Hematopoietic multipotent progenitor cell (in vitro differentiated cells): ENCODE results near the gene NT5C1A. TPM values are rescaled to one million over a fixed set of nuclear protein-coding genes. Genes with fewer than 3 reads are reported as not detected.

Source experiments
- DNase-seq, 3 donors: peaks; one replicate each; pipeline ENCODE4 v3.0.0-alpha.2; 2011 to 2015; ENCODE audit warnings: low read depth in 2 of 3, low spot score in 2 of 3
- total RNA-seq: library from RNA; depleted of rRNA; stranded (reverse); fragments of >200 nt; gene quantifications from one replicate; pipeline ENCODE4 v1.2.3, GENCODE V29; 2012

The NT5C1A gene
- total RNA-seq, 1 donor = not detected

DNA sequence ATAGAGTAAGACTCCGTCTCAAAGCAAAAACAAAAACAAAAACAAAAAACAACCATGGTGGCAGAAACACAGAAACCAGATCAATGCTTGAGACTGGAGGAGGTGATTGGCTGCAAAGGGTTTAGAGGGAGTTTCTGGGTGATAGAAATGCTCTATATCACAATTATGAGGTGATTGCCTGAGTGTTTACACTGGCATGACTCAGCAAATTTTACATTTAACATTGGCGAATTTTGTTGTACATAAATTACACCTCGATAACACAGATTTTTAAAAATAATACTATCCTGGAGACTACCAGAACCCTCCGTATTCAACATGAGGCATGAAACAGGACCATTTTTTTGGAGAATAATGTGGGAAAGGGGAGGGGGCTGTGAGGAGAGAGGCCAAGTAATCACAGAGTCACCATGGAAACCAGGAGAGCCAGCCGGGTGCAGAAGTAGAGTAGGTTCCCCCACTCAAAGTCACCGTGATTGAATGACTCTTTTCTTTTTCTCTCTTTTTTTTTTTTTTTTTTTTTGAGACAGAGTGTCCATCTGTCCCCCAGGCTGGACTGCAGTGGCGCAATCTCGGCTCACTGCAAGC, 56.7 kb downstream of the NT5C1A start:
- DNase-seq = no peak

DNA sequence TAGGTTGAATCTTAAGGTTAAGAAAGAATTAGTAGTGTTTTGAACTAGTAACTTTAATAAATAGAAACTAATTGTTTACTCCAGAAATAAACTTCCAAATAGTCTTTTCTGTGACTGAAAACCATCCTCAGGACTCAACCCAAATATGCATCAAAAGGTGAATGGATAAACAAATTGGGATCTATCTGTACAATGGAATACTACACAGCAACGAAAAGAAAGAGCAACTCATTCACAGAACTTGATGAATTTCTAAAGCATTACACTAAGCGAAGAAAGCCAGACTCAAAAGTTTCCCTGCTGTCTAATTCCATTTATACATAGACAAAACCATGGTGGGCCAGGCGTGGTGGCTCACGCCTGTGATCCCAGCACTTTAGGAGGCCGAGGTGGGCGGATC, 57.4 kb downstream of the NT5C1A start:
- no peak for DNase-seq

DNA sequence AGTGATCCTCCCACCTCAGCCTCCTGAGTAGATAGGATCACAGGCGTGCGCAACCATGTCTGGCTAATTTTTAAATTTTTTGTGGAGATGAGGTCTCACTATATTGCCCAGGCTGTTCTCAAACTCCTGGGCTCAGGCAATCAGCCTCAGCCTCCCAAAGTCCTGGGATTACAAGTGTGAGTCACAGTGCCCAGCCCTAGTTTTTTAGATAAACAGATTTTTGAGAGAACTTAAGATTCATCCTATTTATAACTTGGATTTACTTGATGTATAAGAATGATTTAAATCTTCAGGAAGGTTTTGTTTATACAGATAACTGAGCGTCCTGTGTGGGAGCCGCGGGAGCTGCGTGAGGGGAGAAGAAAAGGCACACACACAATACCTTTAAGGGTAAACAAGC, 58.7 kb downstream of the NT5C1A start:
- no peak for DNase-seq

DNA sequence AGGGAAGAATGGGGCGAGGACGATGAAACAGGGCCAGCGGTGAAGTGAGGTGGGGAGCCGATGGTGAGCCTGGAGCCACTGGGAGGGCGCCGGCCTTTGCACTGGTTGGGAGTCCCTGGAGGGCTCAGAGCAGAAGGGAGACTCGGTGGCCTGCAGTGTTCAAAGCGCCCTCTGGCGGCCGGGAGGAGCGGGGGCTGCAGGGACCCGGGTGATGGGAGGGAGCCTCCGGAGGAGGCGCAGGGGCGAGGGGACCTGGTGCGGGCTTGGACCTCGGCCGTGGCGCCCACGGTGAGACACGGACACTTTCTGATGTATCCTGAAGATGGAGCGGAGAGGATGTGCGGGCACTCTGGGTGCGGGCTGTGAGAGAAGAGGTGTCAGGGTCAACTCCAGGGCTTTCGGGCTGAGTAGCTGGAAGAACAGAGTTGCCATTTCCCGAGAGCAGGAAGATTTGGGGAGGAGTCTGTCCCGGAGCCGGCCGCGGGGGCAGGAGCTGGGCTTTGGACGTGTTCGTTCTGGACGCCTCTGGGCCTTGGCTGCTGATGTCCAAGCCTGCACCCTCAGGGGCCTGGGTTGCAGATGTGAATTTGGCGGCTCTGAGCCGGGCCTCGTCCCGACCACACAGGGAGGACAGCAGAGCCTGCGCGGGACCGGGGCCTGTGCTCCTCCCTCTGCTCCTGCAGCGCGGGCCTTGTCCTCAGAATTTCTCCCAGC, 62.1 kb downstream of the NT5C1A start:
- DNase-seq = peak; percentile 59 to 77 (median 74)

Other genes with a start within 250 kb of the NT5C1A start
- 0.27 TPM for gene BMP8A, start 180.5 kb downstream of the NT5C1A start, total RNA-seq
- gene PABPC4, start 95.3 kb downstream of the NT5C1A start, total RNA-seq = 137 TPM
- gene HEYL, start 32.5 kb downstream of the NT5C1A start, total RNA-seq = 1.6 TPM
- 0.27 TPM for gene HPCAL4, start 19.3 kb upstream of the NT5C1A start, total RNA-seq
- gene PPIE, start 66.8 kb upstream of the NT5C1A start, total RNA-seq = 29.9 TPM
- gene OXCT2, start 99.2 kb upstream of the NT5C1A start, total RNA-seq = 1.6 TPM
- 0.27 TPM for gene BMP8B, start 116.8 kb upstream of the NT5C1A start, total RNA-seq
- 22.9 TPM for gene TRIT1, start 211.4 kb upstream of the NT5C1A start, total RNA-seq
- gene MYCL, start 229.8 kb upstream of the NT5C1A start, total RNA-seq = 0.27 TPM